Cardiac fibroblast (primary cell): ENCODE data around the gene TANC1.

Source experiments
- DNase-seq, 2 donors: peaks; one replicate each; pipeline versions ENCODE4 v3.0.0 to v3.0.0-alpha.2; 2010; ENCODE audit warnings: low read depth in 2 of 2
- H3K4me3 ChIP-seq, 2 donors: replicated peaks in 1 of 2; 1 replicate in 1 of 2; 2 replicates in 1 of 2; pipeline ENCODE4 v1.5.1; 2011; ENCODE audit warnings: low read depth in 2 of 2, low read length in 2 of 2, mild to moderate bottlenecking in 2 of 2, moderate library complexity in 1 of 2
- TF ChIP-seq, protein P1 (sequence below): IDR thresholded peaks from one replicate; pipeline ENCODE4 v1.5.1; 2011; ENCODE audit warnings: low read depth, mild to moderate bottlenecking, low read length, inconsistent platforms

Gene TANC1

GRCh38 chr2:158940356-158940755 is 28.1 kb upstream of the TANC1 start:
- no peak overlapping the region for H3K4me3 ChIP-seq
- DNase-seq = no peak
- TF ChIP-seq, protein P1, sequence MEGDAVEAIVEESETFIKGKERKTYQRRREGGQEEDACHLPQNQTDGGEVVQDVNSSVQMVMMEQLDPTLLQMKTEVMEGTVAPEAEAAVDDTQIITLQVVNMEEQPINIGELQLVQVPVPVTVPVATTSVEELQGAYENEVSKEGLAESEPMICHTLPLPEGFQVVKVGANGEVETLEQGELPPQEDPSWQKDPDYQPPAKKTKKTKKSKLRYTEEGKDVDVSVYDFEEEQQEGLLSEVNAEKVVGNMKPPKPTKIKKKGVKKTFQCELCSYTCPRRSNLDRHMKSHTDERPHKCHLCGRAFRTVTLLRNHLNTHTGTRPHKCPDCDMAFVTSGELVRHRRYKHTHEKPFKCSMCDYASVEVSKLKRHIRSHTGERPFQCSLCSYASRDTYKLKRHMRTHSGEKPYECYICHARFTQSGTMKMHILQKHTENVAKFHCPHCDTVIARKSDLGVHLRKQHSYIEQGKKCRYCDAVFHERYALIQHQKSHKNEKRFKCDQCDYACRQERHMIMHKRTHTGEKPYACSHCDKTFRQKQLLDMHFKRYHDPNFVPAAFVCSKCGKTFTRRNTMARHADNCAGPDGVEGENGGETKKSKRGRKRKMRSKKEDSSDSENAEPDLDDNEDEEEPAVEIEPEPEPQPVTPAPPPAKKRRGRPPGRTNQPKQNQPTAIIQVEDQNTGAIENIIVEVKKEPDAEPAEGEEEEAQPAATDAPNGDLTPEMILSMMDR = no peak

DNA sequence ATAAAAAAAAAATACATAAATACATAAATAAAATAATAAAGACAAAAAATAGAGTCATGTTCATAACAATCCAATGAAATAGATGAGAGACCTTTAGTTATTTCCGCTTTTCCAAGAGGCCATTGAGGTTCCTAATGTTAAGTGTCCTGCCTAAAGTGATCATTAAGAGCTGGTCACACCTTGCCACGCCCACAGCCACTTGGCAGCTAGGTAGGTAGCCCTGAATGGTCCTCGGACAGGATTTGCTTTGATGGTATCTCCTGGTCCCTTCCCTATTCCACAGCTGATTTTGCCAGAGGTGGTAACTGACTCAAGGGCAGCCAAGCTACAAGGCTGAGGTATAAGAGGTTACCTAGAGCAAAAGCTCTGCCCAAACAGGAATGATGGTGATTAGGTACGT is 24.5 kb upstream of the TANC1 start:
- TF ChIP-seq, protein P1 = no peak
- no peak overlapping the region for H3K4me3 ChIP-seq
- no peak for DNase-seq

- no peak for DNase-seq
- TF ChIP-seq, protein P1 = no peak
- no peak overlapping the region for H3K4me3 ChIP-seq
Observed at GRCh38 chr2:158948964-158949699, 19.3 kb upstream of the TANC1 start.

DNA sequence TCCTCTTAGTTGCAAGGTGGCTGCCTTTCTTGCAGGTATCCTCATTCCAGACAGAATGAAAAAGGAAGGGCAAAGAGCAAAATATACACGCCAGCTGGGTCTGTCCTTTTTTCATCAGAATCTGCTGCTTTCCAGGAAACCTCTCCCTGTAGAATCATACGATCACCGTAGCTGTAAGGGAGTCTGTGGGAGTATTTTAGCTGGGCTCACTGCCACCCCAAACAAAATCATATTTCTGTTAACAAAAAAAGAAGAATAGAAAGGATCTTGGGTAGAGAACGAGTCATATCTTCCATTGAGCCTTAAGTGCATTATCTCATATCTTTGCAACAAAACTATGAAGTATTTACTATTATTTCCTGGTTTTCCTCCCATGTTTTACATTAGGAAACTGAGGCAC is 15.0 kb upstream of the TANC1 start:
- DNase-seq = peak; percentile 87 to 90
- TF ChIP-seq, protein P1 = no peak

DNA sequence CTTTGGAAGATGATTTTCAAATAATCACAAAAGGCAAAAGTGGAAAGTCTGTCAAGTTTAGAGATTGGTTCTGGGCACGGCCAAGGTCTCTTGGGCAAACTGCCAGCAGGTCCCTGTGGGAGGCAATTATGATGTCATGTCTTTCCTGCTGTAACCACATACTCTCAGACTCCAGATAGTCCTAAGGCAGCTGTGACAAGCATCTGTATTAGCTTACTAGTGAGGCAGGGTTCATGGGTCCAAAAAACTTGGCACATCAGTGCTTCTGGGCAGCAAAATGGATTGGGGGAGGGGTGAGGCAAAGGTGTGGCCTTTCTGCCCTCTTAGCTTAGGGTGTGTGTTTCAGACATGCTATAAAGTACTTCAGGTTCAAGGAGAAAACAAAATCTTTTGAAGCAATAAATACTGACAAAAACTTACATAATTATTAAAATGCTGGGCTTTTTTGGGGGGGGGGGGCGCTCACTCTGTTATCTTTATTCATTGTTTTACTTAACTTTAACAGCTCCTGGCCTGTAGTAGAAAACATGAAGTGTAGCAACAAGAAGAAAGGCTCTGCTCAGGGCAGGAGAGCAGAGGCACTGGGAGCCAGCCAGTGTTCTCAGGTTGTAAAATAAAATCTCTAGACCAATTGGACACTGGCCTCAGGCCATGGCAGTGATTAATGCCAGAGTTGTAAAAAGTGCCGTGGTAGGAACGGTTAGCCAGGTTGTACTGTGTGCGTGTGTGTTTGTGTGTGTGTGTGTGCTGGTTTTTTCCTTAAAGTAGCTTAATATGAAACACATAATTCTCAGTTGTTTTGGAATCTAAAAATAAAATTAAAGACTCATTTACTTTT is 14.3 kb upstream of the TANC1 start:
- TF ChIP-seq, protein P1 = no peak
- no peak overlapping the region for H3K4me3 ChIP-seq
- DNase-seq = peak; percentile 95 to 97

More for the DNA sequence above, 15.0 kb upstream of the TANC1 start:
- no peak overlapping the region for H3K4me3 ChIP-seq

DNA sequence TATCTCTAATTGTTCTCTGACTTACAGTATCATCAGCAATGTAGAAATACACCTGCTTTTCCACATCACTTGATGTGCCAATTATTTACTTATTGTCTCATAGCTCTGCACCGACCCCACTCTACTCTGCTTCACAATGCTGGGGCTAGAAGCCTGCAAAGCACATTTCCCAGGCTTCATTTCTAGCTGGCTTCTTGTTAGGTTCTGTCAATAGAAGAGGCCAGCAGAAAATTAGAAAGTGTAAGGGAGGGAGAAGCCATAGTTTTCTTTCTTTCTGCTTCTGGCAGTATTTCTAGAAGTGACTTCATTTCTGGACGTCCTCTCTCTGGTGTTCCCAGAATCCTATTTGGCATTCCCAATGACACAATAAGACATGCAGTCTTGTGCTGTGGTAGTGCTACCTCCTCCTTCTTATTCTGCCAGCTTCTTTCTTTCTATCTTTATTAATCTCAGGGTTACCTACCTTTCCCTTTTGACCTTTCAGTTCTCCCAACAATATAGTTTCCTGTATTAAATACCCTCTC is 12.5 kb upstream of the TANC1 start:
- TF ChIP-seq, protein P1 = no peak
- no peak for DNase-seq
- H3K4me3 ChIP-seq = no peak overlapping the region
